Measurements from ENCODE around the gene PSTK.

DNA sequence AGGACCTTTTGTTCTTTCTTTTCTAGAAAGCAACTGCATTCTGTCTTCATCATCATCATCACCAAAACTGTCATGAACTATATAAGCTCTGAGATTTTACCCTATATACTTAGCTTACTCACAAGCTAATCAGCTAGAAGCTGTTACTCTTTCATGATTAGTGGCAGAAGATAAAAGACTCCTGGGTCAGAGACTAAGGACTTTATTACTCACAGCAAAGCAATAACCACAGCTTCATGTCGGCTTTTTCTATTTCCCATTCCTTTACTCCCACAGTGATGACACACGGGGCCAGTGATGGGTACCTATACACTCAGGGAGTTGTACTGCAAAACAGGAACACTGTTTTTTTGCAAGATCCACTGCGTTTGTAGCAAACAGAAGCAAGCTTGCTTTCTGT is 17.8 kb upstream of the PSTK start:
- TF ChIP-seq CTCF (IDR thresholded peaks at IDR 0.05) (no peak), RFX5 (IDR thresholded peaks at IDR 0.05) (no peak), POLR2A (IDR thresholded peaks at IDR 0.05; ENCODE audit: low read length) (no peak), E2F6 (IDR thresholded peaks at IDR 0.05; ENCODE audit: borderline replicate concordance, low read depth) (no peak), EHMT2 (IDR thresholded peaks at IDR 0.05; ENCODE audit: low read depth) (no peak), CHD2 (IDR thresholded peaks at IDR 0.05; ENCODE audit: low read length, partially characterized antibody) (no peak), SMC3 (IDR thresholded peaks at IDR 0.05) (no peak), ZSCAN20 (CRISPR knock-in tag; IDR thresholded peaks at IDR 0.05) (no peak), KDM1A (IDR thresholded peaks at IDR 0.05; ENCODE audit: low read depth) (no peak), RAD21 (conservative IDR thresholded peaks at IDR 0.05 in 1 of 2, IDR thresholded peaks at IDR 0.05 in 1 of 2) (no peak)

All from A549 (cell line).